GM12874 (cell line): Measurements from ENCODE around the gene PRMT3.

Source experiments
- TF ChIP-seq, protein P1 (sequence below): IDR thresholded peaks from 2 replicates; pipeline ENCODE4 v1.5.1; 2011; ENCODE audit warnings: low read depth, mild to moderate bottlenecking, control low read depth, low read length, moderate library complexity; ENCODE audit not compliant: insufficient read depth

Gene PRMT3

GRCh38 chr11:20387261-20388095 lies at the start of gene PRMT3:
Gene PRMT3 (plus strand): TSS chr11:20387716. CDS start chr11:20387747, 31 bp downstream.
- TF ChIP-seq, protein P1, sequence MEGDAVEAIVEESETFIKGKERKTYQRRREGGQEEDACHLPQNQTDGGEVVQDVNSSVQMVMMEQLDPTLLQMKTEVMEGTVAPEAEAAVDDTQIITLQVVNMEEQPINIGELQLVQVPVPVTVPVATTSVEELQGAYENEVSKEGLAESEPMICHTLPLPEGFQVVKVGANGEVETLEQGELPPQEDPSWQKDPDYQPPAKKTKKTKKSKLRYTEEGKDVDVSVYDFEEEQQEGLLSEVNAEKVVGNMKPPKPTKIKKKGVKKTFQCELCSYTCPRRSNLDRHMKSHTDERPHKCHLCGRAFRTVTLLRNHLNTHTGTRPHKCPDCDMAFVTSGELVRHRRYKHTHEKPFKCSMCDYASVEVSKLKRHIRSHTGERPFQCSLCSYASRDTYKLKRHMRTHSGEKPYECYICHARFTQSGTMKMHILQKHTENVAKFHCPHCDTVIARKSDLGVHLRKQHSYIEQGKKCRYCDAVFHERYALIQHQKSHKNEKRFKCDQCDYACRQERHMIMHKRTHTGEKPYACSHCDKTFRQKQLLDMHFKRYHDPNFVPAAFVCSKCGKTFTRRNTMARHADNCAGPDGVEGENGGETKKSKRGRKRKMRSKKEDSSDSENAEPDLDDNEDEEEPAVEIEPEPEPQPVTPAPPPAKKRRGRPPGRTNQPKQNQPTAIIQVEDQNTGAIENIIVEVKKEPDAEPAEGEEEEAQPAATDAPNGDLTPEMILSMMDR: no peak

DNA sequence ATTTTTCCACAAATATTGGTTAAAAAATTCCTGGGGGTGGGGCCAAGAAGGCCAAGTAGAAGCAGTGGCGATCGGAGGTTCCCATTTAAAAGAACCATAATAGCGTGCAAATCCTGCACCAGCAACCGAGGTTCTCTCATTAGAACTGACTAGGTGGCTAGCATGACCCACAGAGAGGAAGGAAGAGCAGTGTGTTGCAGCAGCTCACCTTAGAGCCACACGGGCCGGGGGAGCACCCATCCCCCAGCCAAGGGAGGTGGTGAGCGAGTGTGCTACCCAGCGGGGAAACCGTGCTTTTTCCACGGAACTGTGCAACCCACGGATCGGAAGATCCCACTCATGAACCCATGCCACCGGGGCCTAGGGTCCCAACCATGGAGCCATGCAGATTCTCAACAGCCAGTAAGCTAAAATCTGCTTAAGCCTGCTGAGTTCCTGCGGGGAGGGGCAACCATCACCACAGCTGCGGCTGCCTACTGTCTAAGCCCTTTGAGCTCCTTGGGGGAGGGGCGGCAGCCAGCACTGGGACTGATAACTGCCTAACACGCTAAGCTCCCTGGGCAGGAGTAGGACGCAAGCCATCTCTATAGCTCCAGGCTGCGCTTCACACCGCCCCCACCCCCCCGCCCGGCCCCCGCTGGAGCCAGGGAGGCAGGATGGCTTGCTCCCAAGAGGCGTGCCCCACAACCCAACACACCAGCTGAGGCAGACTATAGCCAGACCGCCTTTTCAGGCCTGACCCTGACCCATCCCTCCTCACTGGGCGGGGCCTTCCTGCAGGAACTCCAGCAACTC lies 45.0 kb upstream of the PRMT3 start:
- TF ChIP-seq, protein P1: no peak

GRCh38 chr11:20351136-20351535 lies 36.4 kb upstream of the PRMT3 start:
- TF ChIP-seq, protein P1: no peak

DNA sequence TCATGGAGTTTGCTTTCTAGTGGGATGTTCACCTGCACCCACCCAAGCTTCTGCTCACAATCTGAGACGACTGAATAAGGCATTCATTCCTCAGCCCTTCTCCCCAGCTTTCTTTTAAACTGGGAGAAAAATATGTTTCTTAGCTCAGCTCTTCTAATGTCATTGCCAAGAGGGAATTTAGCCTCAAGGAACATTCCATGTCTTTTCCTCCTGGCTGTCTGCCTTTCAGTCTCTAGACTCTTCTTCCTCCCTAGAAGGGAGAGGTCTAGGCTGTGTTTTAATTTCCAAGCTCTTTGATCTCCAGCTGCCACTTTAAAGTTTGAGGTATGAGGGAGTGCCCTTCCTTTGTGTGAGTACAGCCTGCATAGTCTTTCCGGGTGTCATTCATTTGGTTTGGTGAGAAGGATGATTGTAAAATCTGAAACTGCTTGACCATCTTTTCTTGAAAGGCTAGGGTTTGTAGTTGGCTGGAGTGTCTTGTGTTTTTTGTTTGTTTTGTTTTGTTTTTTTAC lies 35.7 kb upstream of the PRMT3 start:
- TF ChIP-seq, protein P1: no peak

DNA sequence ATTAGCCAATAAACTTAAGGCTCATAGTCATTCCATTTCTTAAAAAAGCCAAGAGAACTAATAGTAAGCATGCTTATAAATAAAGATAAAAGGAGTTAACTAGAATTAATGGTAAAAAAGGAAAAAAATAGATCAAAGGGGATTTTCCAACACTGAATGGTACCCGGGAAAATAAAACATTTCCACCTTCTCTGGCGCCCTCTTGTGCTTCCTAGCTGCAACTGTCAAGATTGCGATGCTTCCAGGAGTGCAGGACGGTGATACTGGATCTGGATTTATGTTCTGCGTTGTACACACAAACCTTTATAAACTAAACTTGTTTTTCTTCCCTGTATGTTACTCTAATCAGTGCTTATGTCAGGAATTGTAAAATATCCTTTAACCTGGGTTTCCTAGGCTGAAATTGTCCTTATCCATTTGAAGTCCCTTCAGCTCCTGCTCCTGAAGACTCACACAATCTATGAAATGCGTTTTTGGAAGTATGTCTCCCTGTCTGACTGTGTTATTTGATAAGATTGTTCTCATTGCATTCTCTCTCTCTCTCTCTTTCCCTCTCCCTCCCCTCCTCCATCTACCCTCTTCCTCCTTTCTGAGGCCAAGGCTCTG lies 33.6 kb upstream of the PRMT3 start:
- TF ChIP-seq, protein P1: peak; percentile 65

DNA sequence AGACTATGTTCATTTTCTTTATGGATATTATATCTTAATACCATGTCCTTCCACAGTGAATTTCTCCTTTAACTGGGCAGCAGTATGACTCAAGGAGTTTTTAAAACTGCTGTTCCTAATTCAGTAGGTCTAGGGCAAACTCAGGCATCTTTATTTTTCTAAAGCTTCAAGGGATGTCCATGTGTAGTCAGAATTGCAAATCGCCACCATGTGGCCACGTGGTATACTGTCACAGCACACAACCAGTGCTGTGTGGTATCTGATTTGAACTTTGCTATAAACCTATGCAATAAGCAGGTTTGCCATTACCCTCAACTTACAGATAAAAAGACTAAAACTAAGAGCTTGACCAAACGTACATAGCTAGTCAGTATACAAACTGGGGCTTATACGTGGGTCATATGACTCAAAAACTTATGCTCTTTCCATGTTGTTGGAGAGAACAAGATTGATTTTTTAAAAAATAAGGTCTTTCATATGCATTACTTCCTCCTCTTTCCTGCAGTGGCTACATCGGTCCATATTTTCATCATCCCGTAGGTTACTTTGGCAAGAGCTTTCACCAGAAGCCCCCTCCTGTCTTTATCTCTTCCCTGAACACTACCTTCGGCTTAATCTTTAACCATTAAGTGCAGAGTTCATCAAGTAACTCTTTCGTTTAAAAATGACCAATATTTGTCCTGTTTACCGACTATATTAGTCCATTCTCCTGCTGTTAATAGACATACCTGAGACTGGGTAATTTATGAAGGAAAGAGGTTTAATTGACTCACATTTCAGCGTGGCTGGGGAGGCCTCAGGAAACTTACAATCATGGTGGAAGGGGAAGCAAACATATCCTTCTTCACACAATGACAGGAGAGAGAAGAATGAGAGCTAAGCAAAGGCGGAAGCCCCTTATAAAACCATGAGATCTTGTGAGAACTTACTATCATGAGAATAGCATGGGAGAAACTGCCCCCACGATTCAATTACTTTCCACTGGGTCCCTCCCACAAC lies 32.0 kb upstream of the PRMT3 start:
- TF ChIP-seq, protein P1: peak; percentile 61
